Measurements from ENCODE around the gene MAMDC4.
"Not testable (repeated sequence)": the region's sequence is repeated elsewhere in the genome, so short reads cannot be mapped to it uniquely, and the experiment has no call there.

Gene MAMDC4

DNA sequence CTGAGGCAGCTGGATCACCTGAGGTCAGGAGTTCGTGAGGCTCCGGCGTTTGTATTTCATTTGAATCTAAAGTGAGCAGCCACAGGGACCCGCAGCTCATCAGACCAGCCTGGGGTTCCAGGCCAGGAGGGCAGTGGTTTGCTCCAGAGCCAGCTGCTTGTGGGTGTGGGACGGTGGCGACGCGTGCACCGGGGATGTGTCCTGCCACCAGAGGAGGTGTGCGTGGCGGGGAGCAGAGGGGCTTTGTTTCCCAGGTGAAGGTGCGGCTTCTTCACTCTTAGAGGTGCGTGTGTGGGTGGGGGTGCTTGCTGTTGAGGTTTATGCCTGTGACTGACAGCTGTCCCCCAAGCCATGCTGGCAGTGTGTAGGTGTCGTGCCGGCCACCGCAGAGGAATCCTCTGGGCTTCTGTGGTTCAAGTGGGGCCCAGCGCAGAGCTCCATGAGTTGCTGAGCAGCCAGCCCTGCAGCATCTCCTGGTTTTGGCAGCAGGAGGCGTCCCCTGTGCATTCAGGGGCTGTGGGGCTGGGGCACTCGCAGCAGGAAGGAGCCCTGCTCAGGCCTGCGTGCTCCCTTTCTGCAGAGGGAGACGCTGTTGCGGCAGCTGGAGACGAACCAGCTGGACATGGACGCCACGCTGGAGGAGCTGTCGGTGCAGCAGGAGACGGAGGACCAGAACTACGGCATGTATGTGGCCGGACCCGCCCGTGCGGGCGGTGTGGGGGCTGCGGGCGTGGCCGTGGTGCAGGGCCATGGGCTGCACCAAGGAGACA is 16.8 kb upstream of the MAMDC4 start:
- Histone ChIP-seq H2BK12ac (ENCODE audit: low read length) (no peak overlapping the region), H3K4me3 (ENCODE audit: low read depth, low read length) (no peak overlapping the region), H3K79me2 (ENCODE audit: control insufficient read depth, insufficient read depth, low read length, poor library complexity) (no peaks in the 10 kb centered on the region), H3K27ac (ENCODE audit: low read depth, low read length) (no peak overlapping the region), H4K12ac (ENCODE audit: low read depth, low read length) (no peak overlapping the region), H3K36me3 (ENCODE audit: control insufficient read depth in 1 of 2, insufficient read depth in 2 of 2, low read length in 2 of 2) (peaks cover 73 to 80% of the 10 kb centered on the region in 2 experiments), H4K91ac (ENCODE audit: low read depth, low read length) (no peak overlapping the region), H3K18ac (ENCODE audit: low read length) (no peak overlapping the region), H3K79me1 (ENCODE audit: low read length) (no peaks in the 10 kb centered on the region), H4K8ac (ENCODE audit: low read depth, low read length) (no peak overlapping the region), H2AK5ac (ENCODE audit: low read length) (no peak overlapping the region), H3K23ac (ENCODE audit: low read length) (no peak overlapping the region), H2BK5ac (ENCODE audit: low read depth, low read length, poor library complexity) (no peak overlapping the region), H3K14ac (ENCODE audit: low read length) (no peak overlapping the region), H2BK120ac (ENCODE audit: insufficient read depth, low read length, poor library complexity) (no peak overlapping the region), H3K4ac (ENCODE audit: low read depth, low read length) (no peak overlapping the region), H3K27me3 (ENCODE audit: insufficient read depth, low read length) (no peaks in the 10 kb centered on the region), H3K4me1 (ENCODE audit: control insufficient read depth in 1 of 2, insufficient read depth in 2 of 2, low read length in 2 of 2) (no peaks in the 10 kb centered on the region), H2AFZ (ENCODE audit: insufficient read depth, low read length, poor library complexity) (no peak overlapping the region), H3K9ac (ENCODE audit: low read length) (no peak overlapping the region), H3K9me3 (ENCODE audit: insufficient read depth, low read depth, low read length) (no peaks in the 10 kb centered on the region), H3K4me2 (ENCODE audit: low read length) (no peak overlapping the region)
- WGBS (ENCODE audit: extremely low coverage, insufficient coverage, insufficient read length): no CpG with 5 or more reads among the region's 36 CpGs
- no peak for DNase-seq

DNA sequence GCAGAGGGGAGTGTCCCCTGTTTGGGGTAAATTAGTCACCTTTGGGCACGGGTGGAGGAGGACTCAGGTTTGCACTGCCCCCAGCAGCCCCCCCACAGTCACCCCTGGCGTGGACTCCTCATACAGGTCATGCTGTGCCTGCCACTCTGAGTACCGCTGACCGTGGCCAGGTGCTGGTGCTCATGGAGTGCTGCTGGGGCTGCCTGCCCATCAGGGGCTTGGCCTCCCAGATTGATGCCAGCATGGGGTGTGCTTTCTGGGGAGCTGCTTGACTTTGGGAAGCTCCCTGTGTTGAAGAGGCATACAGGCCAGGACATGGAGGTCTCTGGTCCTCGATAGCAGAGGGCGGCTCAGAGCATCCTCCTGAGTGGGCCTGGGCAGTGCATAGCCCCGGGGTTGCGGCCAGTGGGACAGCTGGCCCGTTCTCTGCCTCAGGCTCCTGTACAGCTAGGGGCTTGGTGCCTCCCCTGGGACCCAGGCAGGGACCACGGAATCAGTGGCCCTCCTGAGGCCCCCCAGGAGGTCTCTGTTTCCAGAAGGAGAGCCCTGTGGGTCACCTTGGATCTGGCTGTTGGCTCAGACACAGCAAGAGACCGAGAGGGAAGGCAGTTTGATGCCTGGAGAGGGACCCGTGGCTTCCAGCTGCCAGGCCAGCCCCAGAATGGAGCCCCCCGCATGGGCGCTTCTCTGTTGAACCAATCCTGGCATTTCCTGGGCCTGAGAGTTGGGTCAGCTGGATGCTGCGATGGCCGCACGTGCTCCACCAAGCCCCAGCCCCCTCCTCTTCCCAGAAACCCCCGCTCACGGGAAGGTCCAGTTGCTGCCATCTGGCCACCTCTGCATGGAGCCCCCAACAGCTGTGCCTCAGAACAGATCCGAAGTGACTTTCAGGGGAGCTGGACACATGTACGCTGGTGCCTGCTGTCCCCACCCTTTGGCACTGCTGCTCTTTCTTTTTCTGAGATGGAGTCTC is 15.9 kb upstream of the MAMDC4 start:
- Histone ChIP-seq H3K79me1 (ENCODE audit: low read length) (no peaks in the 10 kb centered on the region), H4K8ac (ENCODE audit: low read depth, low read length) (no peak overlapping the region), H3K4me1 (ENCODE audit: control insufficient read depth in 1 of 2, insufficient read depth in 2 of 2, low read length in 2 of 2) (peaks cover 0 to 3% of the 10 kb centered on the region in 2 experiments), H3K4me3 (ENCODE audit: low read depth, low read length) (no peak overlapping the region), H3K9ac (ENCODE audit: low read length) (no peak overlapping the region), H4K12ac (ENCODE audit: low read depth, low read length) (no peak overlapping the region), H2AFZ (ENCODE audit: insufficient read depth, low read length, poor library complexity) (no peak overlapping the region), H3K14ac (ENCODE audit: low read length) (no peak overlapping the region), H3K4me2 (ENCODE audit: low read length) (no peak overlapping the region), H4K91ac (ENCODE audit: low read depth, low read length) (no peak overlapping the region), H2AK5ac (ENCODE audit: low read length) (no peak overlapping the region), H3K36me3 (ENCODE audit: control insufficient read depth in 1 of 2, insufficient read depth in 2 of 2, low read length in 2 of 2) (peaks cover 68 to 75% of the 10 kb centered on the region in 2 experiments), H3K18ac (ENCODE audit: low read length) (no peak overlapping the region), H3K79me2 (ENCODE audit: control insufficient read depth, insufficient read depth, low read length, poor library complexity) (no peaks in the 10 kb centered on the region), H3K9me3 (ENCODE audit: insufficient read depth, low read depth, low read length) (no peaks in the 10 kb centered on the region), H2BK5ac (ENCODE audit: low read depth, low read length, poor library complexity) (no peak overlapping the region), H3K27ac (ENCODE audit: low read depth, low read length) (no peak overlapping the region), H3K27me3 (ENCODE audit: insufficient read depth, low read length) (no peaks in the 10 kb centered on the region), H2BK12ac (ENCODE audit: low read length) (no peak overlapping the region), H2BK120ac (ENCODE audit: insufficient read depth, low read length, poor library complexity) (no peak overlapping the region), H3K4ac (ENCODE audit: low read depth, low read length) (no peak overlapping the region), H3K23ac (ENCODE audit: low read length) (no peak overlapping the region)
- no CpG with 5 or more reads among the region's 21 CpGs for WGBS (ENCODE audit: extremely low coverage, insufficient coverage, insufficient read length)
- DNase-seq: no peak

DNA sequence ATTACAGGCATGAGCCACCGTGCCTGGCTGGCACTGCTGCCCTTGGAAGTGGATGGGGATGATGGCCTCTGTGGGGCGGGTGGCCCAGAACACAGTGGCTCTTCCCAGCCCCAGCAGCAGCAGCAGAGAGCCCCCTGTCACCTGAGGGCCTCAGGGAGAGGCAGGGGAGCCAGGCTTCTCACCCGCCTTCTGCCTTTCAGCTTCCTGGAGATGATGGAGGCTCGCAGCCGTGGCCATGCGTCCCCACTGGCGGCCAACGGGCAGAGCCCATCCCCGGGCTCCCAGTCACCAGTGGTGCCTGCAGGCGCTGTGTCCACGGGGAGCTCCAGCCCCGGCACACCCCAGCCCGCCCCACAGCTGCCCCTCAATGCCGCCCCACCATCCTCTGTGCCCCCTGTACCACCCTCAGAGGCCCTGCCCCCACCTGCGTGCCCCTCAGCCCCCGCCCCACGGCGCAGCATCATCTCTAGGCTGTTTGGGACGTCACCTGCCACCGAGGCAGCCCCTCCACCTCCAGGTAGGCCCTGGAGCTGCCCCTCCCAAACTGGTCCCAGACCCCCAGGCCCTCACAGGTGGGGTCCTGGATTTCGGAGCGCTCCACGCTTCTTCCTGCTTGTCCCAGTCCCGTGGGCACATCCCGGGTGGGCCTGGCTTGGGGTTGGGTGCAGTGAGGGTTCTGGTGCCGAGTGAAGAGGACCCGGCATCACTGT is 14.8 kb upstream of the MAMDC4 start:
- Histone ChIP-seq H3K27ac (ENCODE audit: low read depth, low read length) (no peak overlapping the region), H4K91ac (ENCODE audit: low read depth, low read length) (no peak overlapping the region), H2AFZ (ENCODE audit: insufficient read depth, low read length, poor library complexity) (no peak overlapping the region), H3K79me2 (ENCODE audit: control insufficient read depth, insufficient read depth, low read length, poor library complexity) (no peaks in the 10 kb centered on the region), H2BK5ac (ENCODE audit: low read depth, low read length, poor library complexity) (no peak overlapping the region), H2BK12ac (ENCODE audit: low read length) (no peak overlapping the region), H2BK120ac (ENCODE audit: insufficient read depth, low read length, poor library complexity) (no peak overlapping the region), H3K4me3 (ENCODE audit: low read depth, low read length) (no peak overlapping the region), H3K36me3 (ENCODE audit: control insufficient read depth in 1 of 2, insufficient read depth in 2 of 2, low read length in 2 of 2) (peaks cover 58 to 64% of the 10 kb centered on the region in 2 experiments), H3K4me1 (ENCODE audit: control insufficient read depth in 1 of 2, insufficient read depth in 2 of 2, low read length in 2 of 2) (peaks cover 0 to 3% of the 10 kb centered on the region in 2 experiments), H3K4ac (ENCODE audit: low read depth, low read length) (no peak overlapping the region), H4K8ac (ENCODE audit: low read depth, low read length) (no peak overlapping the region), H3K9ac (ENCODE audit: low read length) (no peak overlapping the region), H3K4me2 (ENCODE audit: low read length) (no peak overlapping the region), H3K27me3 (ENCODE audit: insufficient read depth, low read length) (no peaks in the 10 kb centered on the region), H3K9me3 (ENCODE audit: insufficient read depth, low read depth, low read length) (no peaks in the 10 kb centered on the region), H4K12ac (ENCODE audit: low read depth, low read length) (no peak overlapping the region), H3K18ac (ENCODE audit: low read length) (no peak overlapping the region), H3K23ac (ENCODE audit: low read length) (no peak overlapping the region), H3K14ac (ENCODE audit: low read length) (no peak overlapping the region), H3K79me1 (ENCODE audit: low read length) (no peaks in the 10 kb centered on the region), H2AK5ac (ENCODE audit: low read length) (no peak overlapping the region)
- no CpG with 5 or more reads among the region's 27 CpGs for WGBS (ENCODE audit: extremely low coverage, insufficient coverage, insufficient read length)
- DNase-seq: no peak

DNA sequence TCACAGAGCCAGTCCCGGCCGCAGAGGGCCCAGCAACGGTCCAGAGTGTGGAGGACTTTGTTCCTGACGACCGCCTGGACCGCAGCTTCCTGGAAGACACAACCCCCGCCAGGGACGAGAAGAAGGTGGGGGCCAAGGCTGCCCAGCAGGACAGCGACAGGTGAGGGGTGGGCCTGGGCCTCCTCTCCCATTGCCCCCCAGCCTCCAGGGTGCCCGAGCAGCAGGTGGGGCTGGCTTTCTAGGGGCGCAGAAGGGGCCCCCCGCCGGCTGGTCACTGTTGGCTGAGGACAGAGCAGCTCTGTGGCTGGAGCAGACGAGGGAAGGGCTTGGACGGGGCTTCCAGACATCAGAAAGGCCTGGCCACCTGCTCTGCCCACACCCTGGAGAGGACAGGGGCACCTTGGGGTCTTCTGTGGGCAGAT is 14.3 kb upstream of the MAMDC4 start:
- H3K79me1 ChIP-seq (ENCODE audit: low read length); H3K27me3 ChIP-seq (ENCODE audit: insufficient read depth, low read length); DNase-seq: not testable (repeated sequence)

More for the DNA sequence above, 14.3 kb upstream of the MAMDC4 start:
- H2BK12ac ChIP-seq (ENCODE audit: low read length); H4K91ac ChIP-seq (ENCODE audit: low read depth, low read length); H3K4me2 ChIP-seq (ENCODE audit: low read length); H3K9ac ChIP-seq (ENCODE audit: low read length); H3K4me3 ChIP-seq (ENCODE audit: low read depth, low read length); H4K12ac ChIP-seq (ENCODE audit: low read depth, low read length); H3K27ac ChIP-seq (ENCODE audit: low read depth, low read length); H2AK5ac ChIP-seq (ENCODE audit: low read length); H3K18ac ChIP-seq (ENCODE audit: low read length); H2BK5ac ChIP-seq (ENCODE audit: low read depth, low read length, poor library complexity); H3K14ac ChIP-seq (ENCODE audit: low read length); H4K8ac ChIP-seq (ENCODE audit: low read depth, low read length); H3K4ac ChIP-seq (ENCODE audit: low read depth, low read length); H3K23ac ChIP-seq (ENCODE audit: low read length); H2AFZ ChIP-seq (ENCODE audit: insufficient read depth, low read length, poor library complexity); H3K4me1 ChIP-seq (ENCODE audit: control insufficient read depth in 1 of 2, insufficient read depth in 2 of 2, low read length in 2 of 2); H3K79me2 ChIP-seq (ENCODE audit: control insufficient read depth, insufficient read depth, low read length, poor library complexity); H3K9me3 ChIP-seq (ENCODE audit: insufficient read depth, low read depth, low read length); H2BK120ac ChIP-seq (ENCODE audit: insufficient read depth, low read length, poor library complexity): not testable (repeated sequence)
- peaks cover 52 to 58% of the 10 kb centered on the region in 2 experiments for H3K36me3 ChIP-seq (ENCODE audit: control insufficient read depth in 1 of 2, insufficient read depth in 2 of 2, low read length in 2 of 2)
- WGBS (ENCODE audit: extremely low coverage, insufficient coverage, insufficient read length): no CpG with 5 or more reads among the region's 15 CpGs

Data from trophoblast cell (in vitro differentiated cells and primary cell).